ENCODE data around the gene TMC8.

GRCh38 chr17:78163881-78164747, 33.5 kb downstream of the TMC8 start:
- TF ChIP-seq POLR2A (IDR thresholded peaks at IDR 0.05) (no peak), CTCF (IDR thresholded peaks at IDR 0.05) (no peak)

Data from adrenal gland (tissue), 5 donors.